ENCODE data around the gene ARRDC5.
A peak's percentile ranks its signal among the peaks of the same experiment; 100 is the strongest.
"Not testable (repeated sequence)": the region's sequence is repeated elsewhere in the genome, so short reads cannot be mapped to it uniquely, and the experiment has no call there.

ARRDC5 gene

GRCh38 chr19:4847190-4847973 lies 55.3 kb downstream of the ARRDC5 start:
- H3K4me3 ChIP-seq = no peak overlapping the region
- no peak for DNase-seq (ENCODE audit: low spot score)
- no peak for TF ChIP-seq CTCF (IDR thresholded peaks at IDR 0.05)
- H3K27ac ChIP-seq = no peak overlapping the region

GRCh38 chr19:4845975-4846374 lies 56.7 kb downstream of the ARRDC5 start:
- not testable (repeated sequence) for H3K4me3 ChIP-seq; H3K27ac ChIP-seq; DNase-seq (ENCODE audit: low spot score)

- TF ChIP-seq CTCF (IDR thresholded peaks at IDR 0.05) = no peak
- H3K4me3 ChIP-seq = no peak overlapping the region
- peak overlapping the region in 1 of 2 donors; percentile 47 for H3K27ac ChIP-seq
- no peak for DNase-seq (ENCODE audit: low spot score)
Observed at GRCh38 chr19:4844348-4845179, 58.1 kb downstream of the ARRDC5 start.

- Histone ChIP-seq H3K27ac (no peak overlapping the region), H3K4me3 (no peak overlapping the region)
- DNase-seq (ENCODE audit: low spot score) = no peak
- no peak for TF ChIP-seq CTCF (IDR thresholded peaks at IDR 0.05)
Observed at GRCh38 chr19:4843647-4843965, 59.1 kb downstream of the ARRDC5 start.
